ENCODE results near the gene KCNK7.

- TF ChIP-seq, protein P1, sequence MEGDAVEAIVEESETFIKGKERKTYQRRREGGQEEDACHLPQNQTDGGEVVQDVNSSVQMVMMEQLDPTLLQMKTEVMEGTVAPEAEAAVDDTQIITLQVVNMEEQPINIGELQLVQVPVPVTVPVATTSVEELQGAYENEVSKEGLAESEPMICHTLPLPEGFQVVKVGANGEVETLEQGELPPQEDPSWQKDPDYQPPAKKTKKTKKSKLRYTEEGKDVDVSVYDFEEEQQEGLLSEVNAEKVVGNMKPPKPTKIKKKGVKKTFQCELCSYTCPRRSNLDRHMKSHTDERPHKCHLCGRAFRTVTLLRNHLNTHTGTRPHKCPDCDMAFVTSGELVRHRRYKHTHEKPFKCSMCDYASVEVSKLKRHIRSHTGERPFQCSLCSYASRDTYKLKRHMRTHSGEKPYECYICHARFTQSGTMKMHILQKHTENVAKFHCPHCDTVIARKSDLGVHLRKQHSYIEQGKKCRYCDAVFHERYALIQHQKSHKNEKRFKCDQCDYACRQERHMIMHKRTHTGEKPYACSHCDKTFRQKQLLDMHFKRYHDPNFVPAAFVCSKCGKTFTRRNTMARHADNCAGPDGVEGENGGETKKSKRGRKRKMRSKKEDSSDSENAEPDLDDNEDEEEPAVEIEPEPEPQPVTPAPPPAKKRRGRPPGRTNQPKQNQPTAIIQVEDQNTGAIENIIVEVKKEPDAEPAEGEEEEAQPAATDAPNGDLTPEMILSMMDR (IDR thresholded peaks at IDR 0.05; ENCODE audit: low read depth, low read length) = no peak
- TF ChIP-seq POLR2A (IDR thresholded peaks at IDR 0.05; ENCODE audit: extremely low read depth, insufficient read length) = no peak
Observed at GRCh38 chr11:65563601-65564000, 32.0 kb downstream of the KCNK7 start.

Measured in NB4 (cell line).